Subcutaneous abdominal adipose tissue (tissue), 5 donors: ENCODE measurements around the gene CCDC83.
A peak's percentile ranks its signal among the peaks of the same experiment; 100 is the strongest.

Experiments
- H3K27ac ChIP-seq: one replicate; pipeline ENCODE4 v1.7.0; 2013; ENCODE audit warnings: low read depth, mild to moderate bottlenecking, inconsistent platforms, low read length, moderate library complexity
- H3K27me3 ChIP-seq, 5 donors: one replicate each; pipeline ENCODE4 v1.7.0; 2013; ENCODE audit warnings: low read length in 5 of 5, inconsistent platforms in 1 of 5; ENCODE audit not compliant: control insufficient read depth in 5 of 5, insufficient read depth in 4 of 5
- H3K36me3 ChIP-seq, 5 donors: one replicate each; pipeline ENCODE4 v1.7.0; 2013; ENCODE audit warnings: low read length in 5 of 5; ENCODE audit not compliant: control insufficient read depth in 5 of 5, insufficient read depth in 5 of 5
- H3K4me1 ChIP-seq, 5 donors: one replicate each; pipeline ENCODE4 v1.7.0; 2013; ENCODE audit warnings: low read length in 5 of 5, mild to moderate bottlenecking in 3 of 5, moderate library complexity in 1 of 5; ENCODE audit not compliant: control insufficient read depth in 5 of 5, insufficient read depth in 5 of 5
- H3K4me3 ChIP-seq, 5 donors: one replicate each; pipeline ENCODE4 v1.7.0; 2013; ENCODE audit warnings: low read length in 5 of 5, low read depth in 1 of 5
- H3K9ac ChIP-seq, 5 donors: one replicate each; pipeline ENCODE4 v1.7.0; 2013; ENCODE audit warnings: low read length in 5 of 5, mild to moderate bottlenecking in 4 of 5, moderate library complexity in 3 of 5
- H3K9me3 ChIP-seq, 5 donors: one replicate each; pipeline ENCODE4 v1.7.0; 2013; ENCODE audit warnings: low read length in 5 of 5; ENCODE audit not compliant: control insufficient read depth in 5 of 5
- donor health status: healthy.
- donor health status: healthy.
- donor health status: healthy.
- donor health status: healthy.
- donor health status: healthy.

Gene CCDC83

DNA sequence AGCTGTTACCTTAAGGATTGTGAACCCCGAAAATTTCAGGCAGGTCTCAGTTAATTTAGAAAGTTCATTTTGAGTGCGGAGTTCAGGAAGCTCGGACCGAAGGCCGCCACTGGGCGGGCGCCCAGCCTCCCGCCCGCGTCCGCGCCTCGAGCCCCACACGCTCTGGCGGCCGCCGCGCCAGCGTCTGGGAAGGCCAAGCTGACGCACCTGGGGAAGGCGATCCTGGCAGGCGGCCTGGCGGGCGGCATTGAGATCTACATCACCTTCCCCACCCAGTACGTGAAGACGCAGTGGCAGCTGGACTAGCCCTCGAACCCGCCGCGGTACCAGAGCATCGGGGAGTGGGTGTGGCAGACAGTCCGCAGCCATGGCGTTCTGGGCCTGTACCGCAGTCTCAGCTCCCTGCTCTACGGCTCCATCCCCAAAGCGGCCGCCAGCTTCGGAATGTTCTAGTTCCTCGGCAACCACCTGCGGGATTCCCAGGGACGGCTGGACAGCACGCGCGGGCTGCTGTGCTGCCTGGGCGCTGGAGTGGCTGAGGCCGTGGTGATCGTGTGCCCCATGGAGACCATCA lies 79.5 kb downstream of the CCDC83 start:
- Histone ChIP-seq H3K9ac (no peak overlapping the region), H3K27me3 (no peaks in the 10 kb centered on the region), H3K36me3 (no peaks in the 10 kb centered on the region), H3K4me3 (peak overlapping the region in 4 of 5 donors; percentile 23 to 43 (median 36)), H3K27ac (no peak overlapping the region), H3K4me1 (peaks cover 0 to 5% (median 3%) of the 10 kb centered on the region in 5 donors), H3K9me3 (peaks cover 0 to 3% (median 0%) of the 10 kb centered on the region in 5 donors)

DNA sequence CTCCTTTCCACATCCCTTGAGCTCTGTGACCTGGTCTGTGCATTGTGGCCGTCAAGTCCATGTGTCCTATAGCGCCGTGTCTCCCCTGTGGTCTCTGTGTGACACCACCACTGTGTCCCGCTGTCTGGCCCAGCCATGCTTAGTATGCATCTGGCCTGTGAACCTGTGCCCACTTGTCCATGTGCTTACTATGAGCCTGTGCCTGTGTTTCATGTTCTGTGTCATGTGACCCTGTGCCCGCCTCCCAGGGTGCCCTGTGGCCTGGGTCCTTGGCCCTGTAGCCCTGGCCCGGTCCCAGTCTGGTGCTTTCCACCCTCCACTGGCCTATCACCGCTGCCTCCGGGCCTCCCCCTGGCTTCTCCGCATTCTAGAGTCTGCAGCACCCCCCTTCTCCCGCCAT lies 80.6 kb downstream of the CCDC83 start:
- no peaks in the 10 kb centered on the region for H3K27me3 ChIP-seq
- H3K36me3 ChIP-seq = no peaks in the 10 kb centered on the region
- H3K4me3 ChIP-seq = no peak overlapping the region
- peaks cover 0 to 3% (median 0%) of the 10 kb centered on the region in 5 donors for H3K9me3 ChIP-seq
- peaks cover 0 to 5% (median 3%) of the 10 kb centered on the region in 5 donors for H3K4me1 ChIP-seq
- no peak overlapping the region for H3K9ac ChIP-seq
- H3K27ac ChIP-seq = no peak overlapping the region

DNA sequence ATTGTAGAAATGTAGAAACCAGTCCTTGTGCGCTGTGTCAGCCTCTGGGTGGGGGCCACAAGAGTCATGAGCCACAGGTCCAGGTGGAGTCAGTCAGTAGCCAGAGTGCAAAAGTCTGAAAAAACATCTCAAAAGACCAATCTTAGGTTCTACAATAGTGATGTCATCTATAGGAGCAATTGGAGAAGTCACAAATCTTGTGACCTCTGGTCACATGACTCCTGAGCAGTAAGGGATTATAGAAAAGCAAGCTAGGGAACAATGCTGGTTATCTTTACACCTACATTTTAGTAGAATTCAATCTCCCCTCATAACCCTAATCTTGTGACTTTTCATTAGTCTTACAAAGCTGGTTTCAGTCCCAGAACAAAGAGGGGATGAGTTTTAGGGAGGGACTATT lies 82.7 kb downstream of the CCDC83 start:
- no peak overlapping the region for H3K9ac ChIP-seq
- H3K36me3 ChIP-seq = no peaks in the 10 kb centered on the region
- no peak overlapping the region for H3K4me3 ChIP-seq
- H3K27me3 ChIP-seq = no peaks in the 10 kb centered on the region
- peaks cover 0 to 3% (median 0%) of the 10 kb centered on the region in 5 donors for H3K9me3 ChIP-seq
- no peak overlapping the region for H3K27ac ChIP-seq
- H3K4me1 ChIP-seq = peaks cover 0 to 6% (median 4%) of the 10 kb centered on the region in 5 donors

DNA sequence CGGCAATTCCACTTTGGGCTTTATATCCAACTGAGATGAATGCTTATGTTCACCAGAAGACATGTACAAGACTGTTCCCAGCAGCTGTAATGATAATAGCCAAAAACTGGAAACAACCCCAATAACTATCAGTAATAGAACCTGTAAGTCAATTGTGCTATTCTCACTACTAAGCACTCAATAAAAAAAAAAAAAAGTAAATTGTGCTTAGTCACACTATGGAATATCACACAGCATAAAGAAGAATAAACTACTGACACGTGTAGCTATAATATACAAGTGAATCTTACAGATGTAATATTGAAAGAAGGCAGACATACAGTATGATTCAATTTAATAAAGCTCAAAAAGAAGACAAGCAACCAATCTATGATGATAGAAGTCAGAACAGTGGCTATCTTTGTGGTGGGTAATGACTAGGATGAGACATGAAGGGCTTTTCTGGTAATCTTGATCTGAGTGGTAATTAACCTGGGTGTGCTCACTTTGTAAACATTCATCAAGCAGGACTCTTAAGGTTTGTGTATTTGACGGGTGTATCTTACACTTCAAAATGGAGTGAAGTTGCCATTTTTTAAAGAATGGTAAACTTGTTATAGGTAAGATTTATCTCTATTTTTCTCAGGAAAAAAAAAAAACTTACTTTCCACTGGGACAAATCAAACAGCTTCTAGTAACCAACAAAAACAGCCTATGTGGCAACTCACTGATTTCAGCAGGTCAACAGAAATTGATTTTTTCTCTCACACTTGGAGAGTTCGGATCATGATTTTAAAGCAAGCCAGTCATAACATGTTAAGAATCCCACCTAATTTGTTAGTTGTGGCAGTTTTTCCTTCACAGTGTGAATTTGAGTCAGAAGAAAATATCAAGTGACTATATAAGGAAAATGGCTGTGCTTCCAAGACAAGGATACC lies 84.2 kb downstream of the CCDC83 start:
- Histone ChIP-seq H3K27me3 (no peaks in the 10 kb centered on the region), H3K4me1 (peaks cover 0 to 6% (median 4%) of the 10 kb centered on the region in 5 donors), H3K4me3 (no peak overlapping the region), H3K27ac (no peak overlapping the region), H3K36me3 (no peaks in the 10 kb centered on the region), H3K9ac (no peak overlapping the region), H3K9me3 (peaks cover 0 to 3% (median 0%) of the 10 kb centered on the region in 5 donors)

DNA sequence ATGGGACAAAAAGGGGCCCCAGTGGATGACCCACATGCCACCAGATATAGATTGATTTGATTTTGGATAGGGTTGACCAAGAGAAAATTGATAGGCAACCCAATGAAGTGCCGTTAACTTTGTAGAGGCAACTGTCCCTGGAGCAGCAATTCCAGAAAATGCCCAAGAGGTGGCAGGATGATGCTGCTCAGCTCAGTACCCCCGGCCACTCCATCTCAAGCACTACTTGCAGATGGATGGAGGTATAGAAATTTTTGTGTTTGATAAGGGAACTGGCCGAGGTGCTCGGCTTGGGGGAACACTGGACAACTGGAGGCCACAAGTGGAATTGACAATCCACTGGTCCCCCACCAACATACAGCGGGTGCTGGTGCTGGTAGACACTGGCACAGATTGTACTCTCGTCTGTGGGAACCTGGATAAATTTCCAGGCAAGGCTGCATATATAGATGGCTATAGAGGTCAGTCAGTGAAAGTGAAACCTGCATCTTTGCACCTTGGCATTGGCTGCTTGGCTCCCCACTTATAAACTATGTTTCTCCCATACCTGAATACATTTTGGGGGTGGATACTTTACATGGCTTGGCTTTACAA lies 86.3 kb downstream of the CCDC83 start:
- H3K27ac ChIP-seq = no peak overlapping the region
- no peaks in the 10 kb centered on the region for H3K27me3 ChIP-seq
- H3K4me1 ChIP-seq = peaks cover 0 to 19% (median 4%) of the 10 kb centered on the region in 5 donors
- H3K9me3 ChIP-seq = no peaks in the 10 kb centered on the region
- no peak overlapping the region for H3K9ac ChIP-seq
- H3K36me3 ChIP-seq = no peaks in the 10 kb centered on the region
- no peak overlapping the region for H3K4me3 ChIP-seq

DNA sequence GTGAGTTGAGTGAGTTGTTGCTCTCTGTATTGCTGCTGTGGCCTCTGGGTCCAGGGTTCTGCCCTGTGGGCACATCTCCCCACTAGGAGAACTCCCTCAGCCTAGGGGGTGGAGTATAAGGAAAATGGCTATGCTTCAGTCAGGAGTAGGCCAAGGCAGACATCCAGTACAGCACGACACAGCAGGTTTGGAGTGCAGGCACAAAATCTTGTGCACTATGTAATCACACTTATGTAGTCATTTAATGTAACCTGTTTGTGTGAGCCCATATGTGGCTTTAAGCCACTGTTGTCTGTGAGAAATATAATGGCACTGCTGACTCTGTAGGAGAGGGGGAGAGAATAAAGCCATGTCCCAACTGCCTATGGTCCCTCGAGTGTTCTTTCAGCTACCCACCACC lies 90.1 kb downstream of the CCDC83 start:
- H3K9ac ChIP-seq = no peak overlapping the region
- H3K4me1 ChIP-seq = peaks cover 10 to 40% (median 26%) of the 10 kb centered on the region in 5 donors
- no peak overlapping the region for H3K4me3 ChIP-seq
- no peaks in the 10 kb centered on the region for H3K9me3 ChIP-seq
- H3K36me3 ChIP-seq = no peaks in the 10 kb centered on the region
- H3K27ac ChIP-seq = peak overlapping the region; percentile 98
- H3K27me3 ChIP-seq = no peaks in the 10 kb centered on the region

DNA sequence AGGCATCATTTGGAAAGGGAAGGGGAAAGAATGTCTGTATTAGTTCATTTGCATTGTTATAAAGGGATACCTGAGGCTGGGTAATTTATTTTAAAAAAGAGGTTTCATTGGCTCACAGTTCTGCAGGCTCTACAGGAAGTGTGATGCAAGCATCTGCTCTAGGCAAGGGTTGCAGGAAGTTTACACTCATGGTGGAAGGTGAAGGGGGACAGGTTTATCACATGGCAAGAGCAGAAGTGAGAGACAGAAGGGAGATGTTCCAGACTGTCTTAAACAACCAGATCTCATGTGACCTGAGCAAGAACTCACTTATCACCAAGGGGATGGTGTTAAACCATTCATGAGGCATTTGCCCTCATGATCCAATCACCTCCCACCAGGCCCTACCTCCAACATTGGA lies 90.6 kb downstream of the CCDC83 start:
- no peaks in the 10 kb centered on the region for H3K27me3 ChIP-seq
- H3K9me3 ChIP-seq = no peaks in the 10 kb centered on the region
- H3K27ac ChIP-seq = peak overlapping the region; percentile 98
- H3K4me1 ChIP-seq = peaks cover 10 to 40% (median 26%) of the 10 kb centered on the region in 5 donors
- H3K9ac ChIP-seq = no peak overlapping the region
- H3K4me3 ChIP-seq = no peak overlapping the region
- no peaks in the 10 kb centered on the region for H3K36me3 ChIP-seq

DNA sequence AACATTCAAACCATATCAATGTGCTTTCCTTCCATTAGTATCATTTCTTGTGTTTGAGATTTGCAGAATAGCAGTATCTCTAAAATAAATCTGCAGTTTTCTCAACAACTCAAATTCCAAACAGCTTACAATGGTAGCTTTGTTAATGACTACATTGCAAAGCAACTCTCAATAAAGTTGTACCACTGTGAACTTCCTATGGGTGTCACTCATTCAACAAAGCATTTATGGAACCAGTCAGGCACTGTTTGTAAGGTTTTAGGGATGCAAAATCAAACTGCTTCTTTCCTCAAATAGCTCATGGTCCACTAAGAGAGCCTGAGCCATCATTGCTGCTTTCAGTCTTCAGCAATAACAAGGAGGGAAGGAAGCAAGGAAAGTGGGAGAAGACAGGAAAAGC lies 91.0 kb downstream of the CCDC83 start:
- Histone ChIP-seq H3K4me1 (peaks cover 10 to 40% (median 26%) of the 10 kb centered on the region in 5 donors), H3K27ac (peak overlapping the region; percentile 98), H3K27me3 (no peaks in the 10 kb centered on the region), H3K4me3 (no peak overlapping the region), H3K36me3 (no peaks in the 10 kb centered on the region), H3K9ac (no peak overlapping the region), H3K9me3 (no peaks in the 10 kb centered on the region)

DNA sequence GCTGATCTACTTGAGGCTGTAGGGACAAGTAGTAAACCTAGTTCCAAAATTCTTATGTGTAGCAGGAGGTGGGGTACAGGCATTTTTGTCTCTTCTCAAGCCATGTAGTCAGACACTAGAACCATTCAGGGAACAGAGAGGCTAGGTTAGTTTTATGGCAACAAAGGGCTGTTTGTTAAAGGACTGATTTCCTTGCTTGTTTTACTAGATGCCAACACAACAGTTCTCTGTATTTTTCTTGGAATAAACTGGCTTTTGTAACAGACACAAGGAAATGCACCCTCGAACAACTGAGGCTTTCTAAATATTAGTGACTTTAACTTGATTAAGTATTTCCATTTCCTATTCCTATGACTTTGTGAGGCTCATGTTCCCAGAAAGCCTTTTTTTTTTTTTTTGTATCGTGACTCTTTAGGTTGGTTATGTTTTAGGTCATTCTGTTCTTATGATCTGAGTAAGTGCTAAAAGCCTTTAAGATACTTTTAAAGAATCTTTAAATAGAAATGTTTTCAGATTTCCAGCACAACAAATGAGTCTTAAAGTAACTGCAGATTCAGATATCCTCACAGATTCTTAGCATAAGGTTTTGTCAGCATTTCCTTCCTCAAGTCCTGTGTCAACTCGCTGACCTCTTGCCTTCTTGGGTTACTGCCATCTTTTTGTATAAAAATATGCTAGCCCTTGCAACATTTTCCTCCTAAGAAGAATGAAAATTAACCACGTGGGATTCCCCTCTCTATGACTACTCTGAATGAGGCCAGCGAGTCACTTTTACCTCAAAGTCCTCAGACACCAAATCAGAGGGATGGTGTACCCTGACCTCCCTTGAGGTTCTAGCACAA lies 92.5 kb downstream of the CCDC83 start:
- H3K27ac ChIP-seq = peak overlapping the region; percentile 98
- H3K4me1 ChIP-seq = peaks cover 10 to 39% (median 26%) of the 10 kb centered on the region in 5 donors
- peak overlapping the region; percentile 62 to 97 (median 78) for H3K9ac ChIP-seq
- H3K9me3 ChIP-seq = peaks cover 0 to 4% (median 0%) of the 10 kb centered on the region in 5 donors
- H3K36me3 ChIP-seq = no peaks in the 10 kb centered on the region
- H3K27me3 ChIP-seq = no peaks in the 10 kb centered on the region
- peak overlapping the region in 3 of 5 donors; percentile 9 to 29 (median 9) for H3K4me3 ChIP-seq
